Measurements from ENCODE around the gene CLEC2B.

The CLEC2B gene

GRCh38 chr12:9829982-9830381 lies 39.2 kb downstream of the CLEC2B start (continued):
- TF ChIP-seq ZNF16 (tag by site-specific recombination; IDR thresholded peaks at IDR 0.05; ENCODE audit: low read depth) (no peak), ZNF629 (tag by site-specific recombination; IDR thresholded peaks at IDR 0.05) (peak; percentile 19; the same call in 1 of the 2 replicates)

GRCh38 chr12:9829483-9829882 lies 39.7 kb downstream of the CLEC2B start:
- H3K4me1 ChIP-seq (ENCODE audit: control insufficient read depth, insufficient read depth, low read length), result 0 out of 2 replicates have a peak, but pooled peaks cover 5% of the 10 kb centered on the region
- no peak overlapping the region for H3K27ac ChIP-seq (ENCODE audit: extremely low read depth, low read depth, low read length)
- TF ChIP-seq ZNF776 (tag by site-specific recombination; IDR thresholded peaks at IDR 0.05; ENCODE audit: borderline replicate concordance) (no peak), ZNF266 (tag by site-specific recombination; IDR thresholded peaks at IDR 0.05; ENCODE audit: low read depth) (no peak), SP7 (tag by site-specific recombination; IDR thresholded peaks at IDR 0.05) (no peak), ZNF169 (tag by site-specific recombination; IDR thresholded peaks at IDR 0.05) (no peak), RBAK (tag by site-specific recombination; IDR thresholded peaks at IDR 0.05) (no peak), ZNF48 (tag by site-specific recombination; IDR thresholded peaks at IDR 0.05) (no peak), MYNN (tag by site-specific recombination; IDR thresholded peaks at IDR 0.05; ENCODE audit: borderline replicate concordance) (no peak), PBX3 (CRISPR knock-in tag; IDR thresholded peaks at IDR 0.05) (no peak), KLF10 (tag by site-specific recombination; IDR thresholded peaks at IDR 0.05) (no peak), OVOL3 (tag by site-specific recombination; IDR thresholded peaks at IDR 0.05) (no peak), ZNF768 (tag by site-specific recombination; IDR thresholded peaks at IDR 0.05) (no peak), CTCF (tag by site-specific recombination; IDR thresholded peaks at IDR 0.05) (no peak), ZNF548 (tag by site-specific recombination; IDR thresholded peaks at IDR 0.05) (no peak), BCL6B (tag by site-specific recombination; IDR thresholded peaks at IDR 0.05) (no peak), ZNF677 (tag by site-specific recombination; IDR thresholded peaks at IDR 0.05) (no peak), ZNF501 (tag by site-specific recombination; IDR thresholded peaks at IDR 0.05) (no peak), ZNF335 (tag by site-specific recombination; conservative IDR thresholded peaks at IDR 0.05) (no peak), ZNF510 (tag by site-specific recombination; IDR thresholded peaks at IDR 0.05; ENCODE audit: insufficient replicate concordance) (no peak)
- CTCF ChIA-PET, result interaction anchor here (0.6 to 1.5 kb wide), 2 partner anchors 16 to 17 kb away, joined by 4 read pairs; no protein-coding TSS in a partner anchor
- no peaks in the 10 kb centered on the region for H3K9me3 ChIP-seq (ENCODE audit: control insufficient read depth, insufficient read depth, low read depth, low read length)
- POLR2A ChIA-PET, result no interaction called here
- no peak overlapping the region for H3K4me3 ChIP-seq (ENCODE audit: low read depth, low read length)
- no peaks in the 10 kb centered on the region for H3K36me3 ChIP-seq (ENCODE audit: control insufficient read depth in 2 of 2, insufficient read depth in 1 of 2, low read length in 2 of 2)

- Histone ChIP-seq H3K36me3 (ENCODE audit: control insufficient read depth in 2 of 2, insufficient read depth in 1 of 2, low read length in 2 of 2) (no peaks in the 10 kb centered on the region), H3K9me3 (ENCODE audit: control insufficient read depth, insufficient read depth, low read depth, low read length) (no peaks in the 10 kb centered on the region), H3K4me1 (ENCODE audit: control insufficient read depth, insufficient read depth, low read length) (0 out of 2 replicates have a peak, but pooled peaks cover 5% of the 10 kb centered on the region), H3K27ac (ENCODE audit: extremely low read depth, low read depth, low read length) (no peak within 1 kb of the TSS), H3K4me3 (ENCODE audit: low read depth, low read length) (no peak within 1 kb of the TSS)
- ChIA-PET POLR2A (no interaction called here), CTCF (no interaction called here)
- TF ChIP-seq ZNF211 (tag by site-specific recombination; IDR thresholded peaks at IDR 0.05; ENCODE audit: low read depth) (no peak), ZNF488 (tag by site-specific recombination; IDR thresholded peaks at IDR 0.05) (no peak), ZNF529 (tag by site-specific recombination; IDR thresholded peaks at IDR 0.05; ENCODE audit: insufficient replicate concordance) (no peak), CTCF (tag by site-specific recombination; IDR thresholded peaks at IDR 0.05) (no peak), PRDM1 (tag by site-specific recombination; IDR thresholded peaks at IDR 0.05) (no peak)
Measured at GRCh38 chr12:9827209-9827888, 41.8 kb downstream of the CLEC2B start, which contains the start of gene KLRF1. TSS of gene KLRF1 (plus strand) at chr12:9827481. CDS start at chr12:9827545, 64 bp downstream.
